ENCODE measurements around the gene FOXO1. TPM values are rescaled to one million over a fixed set of nuclear protein-coding genes. Genes with fewer than 3 reads are reported as not detected.

The FOXO1 gene
- total and polyA plus RNA-seq, 10 donors, result 7.1 to 58.9 (median 47.2) TPM

DNA sequence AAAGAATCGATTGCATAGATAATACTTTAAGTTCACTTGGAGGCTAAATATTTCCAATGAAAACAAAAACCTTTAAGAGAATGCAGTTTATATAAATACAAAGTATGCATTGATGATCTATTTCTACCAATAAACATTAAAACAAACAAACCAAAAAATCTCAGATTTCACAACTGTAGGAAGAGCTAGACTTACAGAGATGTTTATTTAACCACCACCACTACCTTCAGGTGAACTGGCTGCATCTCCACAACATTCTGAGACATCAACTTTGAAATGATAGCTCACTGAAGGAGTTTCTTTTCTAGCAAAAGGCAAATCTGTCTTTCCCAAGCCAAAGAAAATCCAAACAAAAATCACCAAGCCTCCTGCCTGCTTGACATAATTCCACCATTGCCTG is 44.2 kb downstream of the FOXO1 start:
- no peak for TF ChIP-seq POLR2AphosphoS5 (IDR thresholded peaks at IDR 0.05)
- no peak for TF ChIP-seq CTCF (IDR thresholded peaks at IDR 0.05 in 8 of 11, conservative IDR thresholded peaks at IDR 0.05 in 3 of 11)
- no peak for TF ChIP-seq POLR2A (IDR thresholded peaks at IDR 0.05)
- H3K27me3 ChIP-seq (replicated peaks in 1 of 7), result no peaks in the 10 kb centered on the region
- DNase-seq, result no peak
- peaks cover 28 to 100% (median 74%) of the 10 kb centered on the region in 6 donors for H3K4me1 ChIP-seq
- intact Hi-C loops (cut with DNase I; ENCODE audit: low total_unique reads), result no loop called here
- no peak overlapping the region for H3K4me3 ChIP-seq
- H3K9me3 ChIP-seq, result no peaks in the 10 kb centered on the region
- peaks cover 0 to 3% (median 0%) of the 10 kb centered on the region in 6 donors for H3K36me3 ChIP-seq
- 77 to 89% (median 87%) methylated on average over 1 of the region's 1 CpG for WGBS, 5 donors
- H3K27ac ChIP-seq, result no peak overlapping the region

DNA sequence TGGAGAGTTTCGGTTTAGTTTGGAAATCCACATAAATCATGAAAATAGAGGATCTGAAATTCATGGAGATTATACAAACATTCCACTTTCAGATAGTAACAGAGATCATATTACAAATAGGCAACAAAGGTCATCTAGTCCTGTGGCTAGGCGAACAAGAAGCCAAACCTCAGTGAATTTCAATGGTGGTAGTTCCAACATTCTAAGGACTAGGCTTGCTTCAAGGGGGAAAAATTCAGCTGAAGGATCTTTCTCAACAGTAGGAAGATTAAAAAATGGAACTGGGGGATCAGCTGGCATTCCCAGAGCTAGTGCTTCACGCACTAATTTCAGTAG is 47.0 kb downstream of the FOXO1 start:
- no peak for DNase-seq
- peaks cover 31 to 100% (median 73%) of the 10 kb centered on the region in 6 donors for H3K4me1 ChIP-seq
- TF ChIP-seq CTCF (IDR thresholded peaks at IDR 0.05 in 8 of 11, conservative IDR thresholded peaks at IDR 0.05 in 3 of 11) (no peak), POLR2AphosphoS5 (IDR thresholded peaks at IDR 0.05) (no peak), POLR2A (IDR thresholded peaks at IDR 0.05) (no peak)
- H3K27me3 ChIP-seq (replicated peaks in 1 of 7), result no peaks in the 10 kb centered on the region
- H3K36me3 ChIP-seq, result no peaks in the 10 kb centered on the region
- no peak overlapping the region for H3K4me3 ChIP-seq
- intact Hi-C loops (cut with DNase I; ENCODE audit: low total_unique reads), result no loop called here
- H3K27ac ChIP-seq, result no peak overlapping the region
- H3K9me3 ChIP-seq, result no peaks in the 10 kb centered on the region
- 93 to 97% (median 95%) methylated on average over 3 of the region's 3 CpGs for WGBS, 5 donors

- no peaks in the 10 kb centered on the region for H3K36me3 ChIP-seq
- intact Hi-C loops (cut with DNase I; ENCODE audit: low total_unique reads), result no loop called here
- no peak for DNase-seq
- WGBS, 5 donors, result 88 to 91% (median 90%) methylated on average over 15 of the region's 15 CpGs
- no peak overlapping the region for H3K4me3 ChIP-seq
- no peak overlapping the region for H3K27ac ChIP-seq
- H3K9me3 ChIP-seq, result no peaks in the 10 kb centered on the region
- H3K27me3 ChIP-seq (replicated peaks in 1 of 7), result no peaks in the 10 kb centered on the region
- H3K4me1 ChIP-seq, result peaks cover 37 to 100% (median 75%) of the 10 kb centered on the region in 6 donors
- TF ChIP-seq POLR2A (IDR thresholded peaks at IDR 0.05) (no peak), CTCF (IDR thresholded peaks at IDR 0.05 in 8 of 11, conservative IDR thresholded peaks at IDR 0.05 in 3 of 11) (no peak), POLR2AphosphoS5 (IDR thresholded peaks at IDR 0.05) (no peak)
Measured at GRCh38 chr13:40618581-40619478, 47.6 kb downstream of the FOXO1 start.

DNA sequence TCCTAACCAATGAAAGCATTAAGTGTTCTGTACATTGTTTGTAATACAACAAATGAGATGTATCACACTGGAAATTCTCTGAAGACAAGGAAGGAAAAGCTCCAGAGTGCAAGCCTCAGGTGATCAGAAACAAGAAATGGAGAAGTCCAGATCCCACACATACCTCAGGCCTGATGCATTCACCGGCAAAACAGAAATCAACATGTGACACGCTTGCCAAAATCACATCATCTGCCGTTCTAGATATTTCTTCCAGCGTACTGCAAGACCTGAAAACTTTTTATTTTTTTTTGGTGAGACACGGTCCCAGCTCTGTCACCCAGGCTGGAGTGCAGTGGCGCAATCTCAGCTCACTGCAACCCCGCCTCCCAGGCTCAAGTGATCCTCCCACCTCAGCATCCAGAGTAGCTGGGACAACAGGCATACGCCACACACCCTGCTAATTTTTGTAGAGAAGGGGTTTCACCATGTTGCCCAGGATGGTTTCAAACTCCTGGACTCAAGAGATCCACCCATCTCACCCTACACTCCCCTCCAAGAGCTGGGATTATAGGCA is 48.6 kb downstream of the FOXO1 start:
- Histone ChIP-seq H3K4me3 (no peak overlapping the region), H3K36me3 (no peaks in the 10 kb centered on the region), H3K27me3 (replicated peaks in 1 of 7) (no peaks in the 10 kb centered on the region), H3K4me1 (peaks cover 42 to 100% (median 76%) of the 10 kb centered on the region in 6 donors), H3K27ac (no peak overlapping the region), H3K9me3 (no peaks in the 10 kb centered on the region)
- WGBS, 5 donors, result 75 to 87% (median 79%) methylated on average over 8 of the region's 8 CpGs
- no peak for TF ChIP-seq CTCF (IDR thresholded peaks at IDR 0.05 in 8 of 11, conservative IDR thresholded peaks at IDR 0.05 in 3 of 11)
- TF ChIP-seq POLR2AphosphoS5 (IDR thresholded peaks at IDR 0.05), result no peak
- TF ChIP-seq POLR2A (IDR thresholded peaks at IDR 0.05), result no peak
- intact Hi-C loops (cut with DNase I; ENCODE audit: low total_unique reads), result no loop called here
- DNase-seq, result no peak
